ENCODE measurements around the gene CLBA1.

CLBA1 gene

DNA sequence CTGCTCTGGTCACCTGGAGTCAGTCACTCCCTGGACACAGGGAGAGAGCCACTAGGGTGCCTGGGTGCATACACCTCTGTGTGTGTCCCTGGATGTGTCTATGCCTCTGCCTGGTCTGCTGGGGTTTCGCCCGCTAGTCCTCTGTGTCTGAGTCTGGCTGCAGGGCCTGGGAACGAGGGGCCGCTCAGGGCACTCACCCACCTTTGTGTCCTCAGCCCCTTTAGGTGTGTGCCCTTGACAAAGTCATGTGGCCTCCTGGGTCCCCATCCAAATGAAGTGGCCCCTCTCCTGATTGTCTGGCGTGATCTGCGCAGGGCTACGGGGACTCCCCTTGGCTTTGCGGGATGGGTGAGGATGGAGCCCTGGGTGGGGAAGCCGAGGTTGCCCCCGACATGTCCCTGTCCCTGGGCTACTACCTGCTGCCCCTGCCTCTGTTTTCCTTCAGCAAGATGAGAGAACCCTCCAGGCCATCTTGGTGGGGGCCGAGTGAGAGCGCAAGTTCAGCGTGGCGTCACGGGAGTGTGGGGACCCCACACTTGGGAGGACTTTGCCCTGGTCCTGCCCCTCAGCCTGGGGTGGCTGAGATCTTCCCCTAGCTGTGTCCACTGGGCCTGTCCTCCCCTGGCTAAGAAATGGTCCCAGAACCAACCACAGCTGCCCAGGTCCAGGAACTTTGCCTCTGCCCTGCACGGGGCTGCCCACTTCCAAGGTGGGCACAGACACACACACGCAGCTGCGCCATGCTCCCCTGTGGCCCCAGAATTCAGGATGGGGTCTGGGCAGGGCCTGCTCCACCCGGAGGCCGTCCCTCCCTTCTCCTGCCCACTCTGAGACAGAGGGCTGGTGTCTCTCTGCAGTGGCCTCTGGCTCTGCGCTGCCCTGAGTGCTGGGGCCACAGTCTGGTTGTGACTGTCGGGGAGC is 4.7 kb upstream of the CLBA1 start:
- no peak for DNase-seq (ENCODE audit: low read depth)

DNA sequence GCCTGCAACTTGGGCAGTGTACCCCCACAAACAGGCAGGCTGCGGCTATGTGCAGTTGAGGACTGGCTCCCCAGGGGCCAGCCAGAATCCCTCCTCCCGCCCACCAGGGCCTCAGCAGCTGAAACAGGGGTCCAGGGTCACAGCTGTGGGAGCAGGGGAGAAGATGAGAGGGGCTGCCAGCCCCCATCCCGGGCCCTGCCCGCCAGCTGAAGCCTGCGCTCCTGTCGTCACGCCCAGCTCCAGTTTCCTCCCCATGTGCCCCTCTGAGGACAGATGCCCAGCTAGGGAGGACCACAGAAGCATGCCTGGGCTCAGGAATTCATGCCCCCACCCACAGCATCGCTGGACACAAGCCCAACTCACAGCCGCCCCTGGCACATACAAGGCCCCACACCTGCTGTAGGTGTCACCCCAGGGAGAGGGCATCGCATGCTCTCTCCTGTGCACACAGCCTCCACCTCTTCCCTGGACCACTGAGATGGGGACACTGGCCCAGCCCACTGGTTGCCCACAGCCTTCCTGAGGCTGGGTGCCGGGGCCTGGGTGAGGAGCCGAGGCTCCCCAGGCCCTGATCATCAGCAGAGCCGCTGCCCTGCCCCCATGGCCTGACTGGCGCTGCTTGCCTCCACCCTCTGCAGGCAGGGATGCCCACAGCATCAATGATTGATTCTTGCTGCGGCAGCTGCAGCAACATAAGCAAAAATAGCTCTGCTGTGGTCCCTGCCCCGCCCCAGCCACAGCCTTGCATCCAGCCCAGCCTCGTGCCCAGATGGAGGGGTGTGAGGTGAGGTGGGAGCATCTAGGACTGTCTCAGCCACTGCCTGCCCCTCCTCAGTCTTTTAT is 3.7 kb upstream of the CLBA1 start:
- no peak for DNase-seq (ENCODE audit: low read depth)

DNA sequence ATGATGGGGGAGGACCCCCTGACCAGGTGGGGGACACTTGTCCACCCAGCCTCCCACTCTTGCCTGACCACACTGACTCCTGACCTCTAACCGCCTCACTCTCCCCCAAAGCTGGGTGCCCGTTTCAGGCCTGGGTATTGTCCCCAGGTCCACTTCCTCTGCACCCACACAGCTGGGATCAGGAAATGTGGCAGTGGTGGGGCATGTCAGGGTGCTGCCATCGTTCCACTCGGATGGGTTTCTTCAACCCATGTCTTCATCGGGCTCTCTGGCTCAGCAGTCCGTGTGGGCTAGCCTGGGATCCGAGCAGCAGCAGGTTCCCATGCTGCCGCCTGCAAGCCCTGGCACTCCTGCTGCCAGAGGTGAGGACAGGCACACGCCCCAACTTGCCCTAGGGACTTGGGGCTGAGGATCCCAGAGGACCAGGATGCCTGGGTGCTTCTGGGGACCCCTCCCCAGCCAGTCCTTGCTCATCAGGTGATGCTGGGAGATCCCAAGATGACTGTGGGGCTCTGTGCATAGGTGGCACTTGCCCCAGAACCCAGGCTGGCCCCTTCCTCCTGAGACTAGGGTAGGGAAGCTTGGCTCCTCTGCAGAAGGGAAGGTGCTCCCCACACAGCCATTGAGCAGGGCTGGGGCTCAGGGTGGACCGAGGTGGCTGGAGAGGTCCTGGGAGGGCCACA is 2.9 kb upstream of the CLBA1 start:
- no peak for DNase-seq (ENCODE audit: low read depth)

DNA sequence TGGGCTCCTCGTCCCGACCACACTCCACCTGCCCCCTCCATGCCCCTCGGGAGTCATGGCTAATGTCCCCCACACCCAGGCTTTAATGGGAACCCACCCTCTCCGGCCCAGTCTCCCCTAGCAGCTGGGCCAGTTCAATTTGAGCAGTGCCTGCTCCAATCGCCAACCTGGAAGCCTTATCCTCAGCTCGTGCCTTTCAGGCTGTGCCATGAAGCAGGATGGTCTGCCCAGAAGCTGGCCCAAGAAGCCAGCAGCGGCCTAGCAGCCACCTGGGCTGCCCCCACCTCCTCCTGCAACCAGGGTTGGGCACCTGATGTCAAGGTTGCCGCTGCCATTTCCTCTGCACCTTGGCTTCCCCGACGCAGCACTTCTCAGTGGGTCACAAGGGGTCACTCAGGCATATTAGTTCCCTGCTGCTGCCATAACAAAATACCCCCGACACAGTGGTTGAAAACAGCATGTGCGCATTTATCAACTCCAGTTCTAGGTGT is 2.3 kb upstream of the CLBA1 start:
- no peak for DNase-seq (ENCODE audit: low read depth)

DNA sequence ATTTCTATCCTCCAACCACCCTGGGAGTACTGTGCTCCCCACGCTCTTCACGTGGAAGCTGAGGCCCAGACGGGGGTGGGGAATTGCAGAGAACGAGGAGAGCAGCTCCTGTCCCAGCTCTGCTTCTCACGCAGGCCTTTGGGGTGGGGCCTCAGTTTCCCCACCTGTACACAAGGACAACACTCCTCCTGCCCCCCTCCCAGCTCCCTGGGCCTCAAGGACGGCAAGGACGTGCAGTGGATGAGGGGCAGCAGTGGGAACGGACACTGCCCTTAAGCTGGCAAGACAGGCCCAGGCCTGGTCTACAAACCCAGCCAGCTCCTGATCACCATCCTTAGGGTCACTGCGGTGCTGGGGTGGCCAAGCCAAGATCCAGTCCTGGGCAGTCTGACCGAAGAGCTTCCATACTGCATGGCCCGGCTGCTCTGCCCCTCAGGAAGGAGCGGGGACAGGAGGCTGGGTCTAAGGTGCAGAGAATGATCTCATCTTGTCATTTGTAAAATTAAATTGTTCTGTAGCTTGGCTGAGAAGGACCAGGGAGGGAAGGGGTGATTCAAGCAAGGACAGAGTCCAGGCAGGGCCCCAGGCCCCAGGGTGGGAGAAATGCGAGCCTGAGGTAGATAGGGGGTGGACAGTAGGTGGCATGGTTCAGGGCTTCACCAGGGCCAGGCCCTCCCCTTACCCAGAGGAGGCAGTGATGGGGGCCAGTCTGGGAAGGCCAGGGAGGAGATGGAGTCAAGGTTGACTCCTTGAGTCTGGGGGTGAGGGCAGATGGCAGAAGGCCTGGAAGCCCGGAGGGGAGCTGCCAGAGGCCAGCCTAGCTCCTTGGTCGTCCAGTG is 1.3 kb upstream of the CLBA1 start:
- DNase-seq (ENCODE audit: low read depth), result no peak

DNA sequence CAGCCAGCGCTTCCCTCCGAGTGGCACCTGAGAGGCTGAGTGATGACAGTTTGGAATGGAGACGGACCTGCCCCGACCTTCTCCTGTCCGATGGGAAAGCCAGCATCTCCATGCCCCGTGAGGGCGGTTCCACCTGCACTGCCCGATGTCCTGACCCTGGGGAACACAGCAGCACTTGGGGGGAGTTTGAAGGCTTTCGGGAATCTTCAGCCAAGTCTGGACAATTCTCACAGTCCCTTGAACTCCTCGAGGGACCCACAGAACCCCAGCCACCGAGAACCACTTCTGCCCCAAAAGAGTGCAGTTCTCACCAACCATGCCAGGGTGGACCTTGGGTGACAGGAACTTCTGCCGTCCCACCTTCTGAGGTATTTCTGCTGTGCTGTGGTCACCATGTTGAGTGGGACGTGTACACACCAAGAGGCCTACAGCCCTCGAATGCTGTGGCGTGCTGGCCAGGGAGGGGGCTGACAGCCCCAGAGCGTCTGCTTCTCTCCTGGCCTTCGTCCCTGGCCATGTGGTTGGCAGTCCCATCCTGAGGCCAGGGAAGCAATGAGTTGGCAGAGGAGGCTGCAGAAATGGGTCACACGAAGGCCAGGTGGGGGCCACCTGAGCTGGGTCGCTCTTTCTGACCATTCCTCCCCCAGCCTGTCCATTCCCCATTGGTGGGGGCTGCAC is 1.0 kb downstream of the CLBA1 start:
- no peak for DNase-seq (ENCODE audit: low read depth)

DNA sequence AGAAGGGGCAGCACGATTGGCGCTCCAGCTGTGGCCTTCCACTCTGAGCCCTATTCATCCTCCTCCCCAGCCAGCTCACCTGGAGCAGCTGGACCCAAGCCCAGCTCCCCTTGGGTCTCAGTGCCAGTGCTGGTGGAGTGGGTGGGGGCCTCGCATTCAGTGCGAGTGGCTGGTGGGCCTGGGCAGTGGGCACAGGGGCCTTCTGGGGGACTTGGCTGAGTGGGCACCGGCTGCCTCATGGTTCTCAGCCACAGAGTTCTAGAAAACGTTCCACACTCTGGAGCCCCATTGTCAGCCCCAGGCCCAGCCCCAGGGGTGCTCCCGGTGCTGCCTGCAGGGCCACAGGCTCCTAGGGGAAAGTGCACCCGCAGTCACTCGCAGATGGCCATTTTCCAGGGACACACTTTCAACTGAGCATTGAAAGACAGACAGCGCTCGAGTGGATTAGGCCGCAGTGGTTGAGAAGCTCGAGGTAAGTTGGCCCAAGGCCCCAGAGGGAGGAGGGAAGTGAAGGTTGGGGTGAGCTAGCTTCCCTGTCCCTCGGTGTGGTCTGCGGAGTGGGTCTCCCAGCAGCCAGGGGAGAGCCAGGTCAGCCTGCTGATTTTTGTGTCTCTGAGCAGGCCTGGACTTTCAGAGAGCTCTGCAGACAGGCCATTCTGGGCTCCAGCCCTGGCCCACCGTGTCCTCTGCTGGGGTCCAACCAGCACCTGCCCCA is 3.8 kb downstream of the CLBA1 start:
- no peak for DNase-seq (ENCODE audit: low read depth)

DNA sequence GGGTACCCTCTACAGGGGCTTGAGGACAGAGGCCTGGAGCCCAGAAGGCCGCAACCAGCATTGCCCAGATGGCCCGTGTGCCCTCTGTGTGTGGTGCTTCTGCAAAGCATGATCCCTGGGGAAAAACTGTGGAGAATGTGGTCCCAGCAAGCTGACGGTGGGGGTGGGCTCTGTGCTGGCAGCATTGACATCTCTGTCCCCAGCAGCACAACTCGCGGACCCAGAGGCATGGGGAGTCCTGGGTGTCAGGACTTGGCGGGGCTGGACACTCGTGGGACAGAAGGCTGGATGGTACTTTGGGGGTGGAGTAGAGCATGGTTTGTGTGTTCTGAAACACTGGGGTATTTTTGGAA is 4.3 kb downstream of the CLBA1 start:
- no peak for DNase-seq (ENCODE audit: low read depth)

DNA sequence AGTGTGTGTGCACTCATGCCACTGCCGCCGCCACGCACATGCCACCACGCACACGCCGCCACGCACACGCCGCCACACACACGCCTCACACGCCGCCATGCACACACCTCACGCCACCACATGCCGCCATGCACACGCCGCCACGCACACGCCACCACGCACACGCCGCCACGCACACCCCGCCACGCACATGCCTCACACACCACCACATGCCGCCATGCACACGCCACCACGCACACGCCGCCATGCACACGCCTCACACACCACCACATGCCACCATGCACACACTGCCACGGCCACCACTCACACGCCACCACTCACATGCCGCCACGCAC is 6.3 kb downstream of the CLBA1 start:
- DNase-seq (ENCODE audit: low read depth), result no peak

DNA sequence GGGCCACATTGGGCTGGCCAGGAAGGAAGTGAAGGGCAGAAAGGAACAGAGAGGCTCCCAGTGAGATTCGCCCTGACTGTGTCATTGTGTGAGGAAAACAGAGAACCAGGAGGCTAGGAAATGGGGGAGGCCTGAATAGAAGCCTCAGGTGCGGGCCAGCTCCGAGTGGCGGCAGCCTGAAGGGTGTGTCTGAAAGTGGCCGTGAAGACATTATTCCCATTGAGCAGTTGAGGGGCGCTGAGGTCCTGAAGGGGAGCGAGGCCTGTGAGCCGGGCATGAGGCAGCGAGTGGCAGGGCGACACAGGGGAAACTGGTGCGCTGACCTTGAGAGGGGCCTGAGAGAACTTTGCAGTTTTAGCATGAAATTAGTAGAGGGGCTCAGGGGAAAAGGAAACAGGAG is 6.9 kb downstream of the CLBA1 start:
- DNase-seq (ENCODE audit: low read depth), result no peak

DNA sequence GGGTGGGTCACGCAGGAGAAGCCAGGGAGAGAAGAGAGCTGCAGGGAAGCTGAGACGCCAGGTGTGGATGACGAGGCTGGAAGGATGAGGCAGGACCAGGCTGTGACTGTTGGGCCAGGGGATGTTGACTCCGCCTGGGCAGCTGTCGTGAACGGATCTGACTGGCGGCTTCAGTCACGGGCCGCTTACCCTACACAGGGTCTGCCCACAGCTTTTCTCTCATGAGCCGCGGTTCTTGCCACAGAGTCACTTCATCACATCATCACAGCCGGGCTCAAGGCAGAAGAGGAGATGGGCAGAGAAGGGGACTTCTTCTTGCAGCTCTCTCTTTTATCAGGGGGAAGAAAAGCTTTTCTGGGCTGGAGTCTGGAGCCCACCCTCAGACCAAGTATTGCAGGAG is 7.7 kb downstream of the CLBA1 start:
- no peak for DNase-seq (ENCODE audit: low read depth)

DNA sequence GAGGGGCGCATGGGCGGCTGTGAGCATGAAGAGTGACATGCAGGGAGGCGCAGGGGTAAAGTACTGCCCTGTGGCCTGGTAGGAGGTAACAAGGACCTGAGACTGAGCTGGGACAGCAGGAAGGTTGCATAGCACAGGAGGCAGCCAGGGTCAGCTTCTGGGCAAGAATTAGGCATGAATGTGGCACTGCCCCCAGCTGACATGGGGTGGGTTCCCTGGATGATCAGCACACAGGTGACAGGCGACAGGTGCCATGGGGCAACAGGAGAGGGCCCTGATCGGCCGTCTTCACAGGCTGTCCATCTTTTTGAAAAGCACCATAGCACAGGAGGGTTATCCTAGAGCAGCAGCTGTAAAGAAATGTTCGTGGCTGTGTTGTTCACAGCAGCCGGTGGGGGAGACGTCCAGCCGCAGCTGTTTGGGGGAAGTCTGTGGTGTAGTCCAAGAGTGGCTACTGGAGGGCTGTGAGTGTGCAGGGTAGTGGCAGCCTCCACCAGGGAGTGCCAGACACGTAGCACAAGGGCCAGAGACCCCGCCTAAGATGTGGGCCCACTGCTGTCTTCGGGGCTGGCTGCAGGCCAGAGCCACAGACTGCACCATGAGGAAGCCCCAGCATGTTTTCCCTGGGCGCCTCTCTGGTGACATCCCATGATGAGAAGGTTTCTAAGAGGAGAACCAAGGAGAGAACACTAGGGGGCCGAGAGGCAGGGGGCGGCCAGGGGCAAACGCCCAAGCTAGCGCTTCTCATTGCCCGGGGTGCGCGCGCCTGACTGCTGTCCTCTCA is 8.4 kb downstream of the CLBA1 start:
- DNase-seq (ENCODE audit: low read depth), result no peak

DNA sequence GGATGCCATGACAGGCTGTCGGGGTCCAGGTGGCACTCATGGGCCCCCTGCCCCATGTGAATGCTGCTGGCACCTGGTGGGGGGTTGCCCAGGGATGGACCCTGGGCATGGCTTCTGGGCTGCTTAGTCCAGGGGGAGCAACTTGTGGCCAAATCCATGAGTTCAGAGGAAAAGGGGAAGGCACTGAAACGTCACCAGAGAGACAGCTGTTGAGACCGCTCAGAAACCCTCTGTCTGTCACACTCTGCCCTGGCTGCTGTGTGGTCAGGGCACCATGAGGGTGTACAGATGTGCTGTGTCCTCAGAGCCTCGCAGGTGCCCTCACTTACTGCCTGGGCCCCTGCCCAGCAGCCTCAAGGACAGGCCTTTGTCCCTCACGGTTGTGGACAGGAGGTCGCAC is 9.4 kb downstream of the CLBA1 start:
- no peak for DNase-seq (ENCODE audit: low read depth)

DNA sequence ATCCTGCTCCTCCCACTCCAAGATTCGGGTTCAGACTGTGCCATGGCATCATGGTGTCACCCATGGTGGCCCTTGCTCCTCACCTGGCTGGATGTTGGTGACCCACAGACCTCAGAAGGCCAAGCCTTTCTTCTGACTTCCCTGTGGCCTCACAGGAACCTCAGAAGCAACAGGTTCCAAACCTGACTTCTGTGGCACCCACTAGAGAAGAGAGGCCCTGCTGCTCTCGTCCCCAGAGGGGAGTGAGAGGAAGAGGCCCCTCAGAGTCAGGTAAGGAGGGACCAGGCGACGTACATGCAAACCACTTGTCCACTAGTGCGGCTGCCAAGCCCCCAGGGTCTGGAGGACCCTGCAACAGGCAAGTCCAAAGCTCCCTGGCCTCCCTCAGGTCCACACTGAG is 10.4 kb downstream of the CLBA1 start:
- no peak for DNase-seq (ENCODE audit: low read depth)

DNA sequence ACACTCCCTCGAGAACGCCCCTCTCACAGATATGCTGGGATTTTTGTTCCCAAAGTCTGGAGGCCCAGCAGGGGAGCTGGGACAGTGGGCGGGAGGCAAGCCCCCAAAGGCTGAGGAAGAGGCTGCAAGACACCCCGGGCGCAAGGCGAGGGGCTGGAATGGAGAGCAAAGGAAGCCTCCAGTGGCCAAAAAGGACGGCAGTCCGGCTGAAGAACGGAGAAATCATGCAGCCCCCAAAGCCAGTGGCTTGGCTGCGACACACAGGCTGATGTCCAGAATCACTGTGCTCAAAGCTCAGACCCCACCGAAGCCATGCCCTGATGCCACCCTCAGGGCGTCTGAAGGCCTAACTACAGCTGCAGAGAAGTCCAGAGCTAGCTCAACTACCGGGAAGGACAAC is 10.9 kb downstream of the CLBA1 start:
- DNase-seq (ENCODE audit: low read depth), result no peak

DNA sequence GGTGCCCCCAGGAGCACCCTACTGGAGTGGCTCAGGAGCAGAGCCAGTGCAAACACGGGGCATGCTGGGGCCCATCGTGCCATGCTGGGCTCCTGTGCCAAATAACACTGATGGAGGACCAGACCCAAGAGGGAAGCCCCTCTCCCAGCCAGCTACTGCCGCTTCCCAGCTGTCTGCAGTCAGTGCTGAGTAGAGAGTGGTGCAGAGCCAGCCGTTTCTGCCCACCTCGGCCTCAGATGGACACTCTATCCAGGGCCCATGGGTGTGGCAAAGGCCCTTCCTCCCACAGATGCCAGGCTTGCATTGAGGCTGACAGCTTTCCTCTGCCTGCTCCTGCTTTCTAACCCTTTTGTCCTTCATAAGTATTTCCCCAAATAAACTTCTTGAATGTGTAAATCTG is 13.2 kb downstream of the CLBA1 start:
- DNase-seq (ENCODE audit: low read depth), result no peak

DNA sequence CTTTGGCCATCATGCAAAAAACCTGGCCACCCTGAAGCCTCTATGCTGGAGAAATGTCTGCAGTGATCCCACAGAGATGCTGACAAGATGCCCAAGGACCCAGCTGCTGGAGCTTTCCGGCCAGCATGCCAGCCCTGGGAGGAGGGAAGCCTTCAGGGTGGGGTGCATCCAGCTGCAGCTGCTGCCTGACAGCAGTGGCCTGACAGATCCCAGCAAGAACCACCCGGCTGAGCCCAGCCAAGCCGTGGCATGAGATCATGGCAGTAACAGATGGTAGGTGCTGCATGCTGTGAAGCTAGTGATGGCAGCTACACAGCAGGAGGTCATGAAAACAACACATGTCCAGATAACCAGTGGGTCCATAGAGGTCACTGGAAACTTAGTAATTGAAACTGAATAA is 13.8 kb downstream of the CLBA1 start:
- no peak for DNase-seq (ENCODE audit: low read depth)

DNA sequence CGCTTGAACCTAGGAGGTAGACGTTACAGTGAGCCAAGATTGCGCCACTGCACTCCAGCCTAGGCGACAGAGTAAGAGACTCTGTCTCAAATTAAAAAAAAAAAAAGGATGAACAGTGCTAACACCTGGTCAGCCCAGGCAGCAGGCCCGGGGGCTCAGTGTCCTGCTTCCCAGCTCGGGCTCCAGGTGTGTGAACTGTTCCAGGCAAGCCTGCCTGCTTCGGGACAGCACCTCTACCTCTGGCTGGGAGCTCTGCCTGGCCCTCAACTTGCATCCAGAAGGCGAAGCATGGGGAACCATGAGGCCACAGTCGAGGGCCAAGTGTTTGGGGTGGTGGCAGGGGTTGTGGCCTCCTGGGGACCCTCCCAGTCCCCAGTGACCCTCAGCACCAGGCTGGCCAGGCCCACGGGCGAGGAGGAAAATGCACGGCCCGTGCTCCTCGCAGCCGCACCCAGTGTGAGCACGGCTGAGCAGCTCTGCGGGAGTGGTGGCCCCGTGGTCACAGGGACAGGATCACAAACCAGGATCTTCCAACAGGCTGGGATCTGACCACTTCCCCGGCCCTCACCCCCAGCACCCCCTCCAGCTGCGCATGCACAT is 19.8 kb downstream of the CLBA1 start:
- no peak for DNase-seq (ENCODE audit: low read depth)

All from GM04503 (cell line).